GM12878 (cell line): ENCODE data around the gene TMEM167B. TPM values are rescaled to one million over a fixed set of nuclear protein-coding genes. Genes with fewer than 3 reads are reported as not detected.

Experiments used
- ATAC-seq: fragments of 200-7000 bp; cut with Tn5 transposase; 3 replicates; pipeline ENCODE4 v1.9.1; 2020; ENCODE audit warnings: mild to moderate bottlenecking, moderate library complexity
- BruUV-seq: library from RNA; stranded (reverse); fragments of 400-500 nt; replicated peaks from 2 replicates; lab custom pipeline; 2021; lab: Mats Ljungman, UMichigan
- CTCF ChIA-PET: fragments of 300-600 bp; sonication (Branson Sonifier 250); formaldehyde crosslinking; extraction: SDS; loops from one replicate; lab custom pipeline; 2021; ENCODE audit warnings: inconsistent platforms; lab: Yijun Ruan, JAX
- POLR2A ChIA-PET: fragments of 350-600 bp; formaldehyde crosslinking; extraction: SDS; loops from one replicate; lab custom pipeline; 2021; ENCODE audit warnings: inconsistent platforms; lab: Charles Lee
- RAD21 ChIA-PET: fragments of 300-600 bp; sonication (Branson Sonifier 250); formaldehyde crosslinking; loops from one replicate; lab custom pipeline; 2023; ENCODE audit warnings: antibody characterized with exemption; ENCODE audit not compliant: unreplicated experiment; lab: Charles Lee
- SMC1A ChIA-PET: fragments of 300-600 bp; sonication (Branson Sonifier 250); formaldehyde crosslinking; loops from one replicate; lab custom pipeline; 2023; ENCODE audit not compliant: unreplicated experiment, uncharacterized antibody; lab: Charles Lee
- DNase-seq: peaks from one replicate; pipeline ENCODE4 v3.0.0-alpha.2; 2011; ENCODE audit warnings: low read depth, low spot score
- FAIRE-seq: peaks from 3 replicates; lab custom pipeline; 2011; peaks lifted over from hg19 to GRCh38; lab: Jason Lieb, UNC
- H2AFZ ChIP-seq: 2 replicates; pipeline ENCODE4 v1.6.0; 2011; ENCODE audit warnings: low read depth, low read length, control low read depth; ENCODE audit not compliant: control insufficient read depth
- H3K27ac ChIP-seq: 2 replicates; pipeline ENCODE4 v1.5.1; 2011; ENCODE audit warnings: control low read depth; ENCODE audit not compliant: control insufficient read depth, insufficient read depth
- H3K27me3 ChIP-seq, 2 experiments: replicated peaks in 1 of 2; 2 replicates each; pipeline versions ENCODE4 v1.6.0 to v1.6.1; 2011; ENCODE audit warnings: low read length in 1 of 2; ENCODE audit not compliant: control insufficient read depth in 2 of 2, insufficient read depth in 2 of 2
- H3K36me3 ChIP-seq, 2 experiments: 2 replicates each; pipeline ENCODE4 v1.5.1; 2011; ENCODE audit warnings: low read length in 1 of 2; ENCODE audit not compliant: control insufficient read depth in 2 of 2, insufficient read depth in 2 of 2
- H3K4me1 ChIP-seq: 2 replicates; pipeline ENCODE4 v1.6.1; 2011; ENCODE audit warnings: mild to moderate bottlenecking, low read length, moderate library complexity, mixed read lengths; ENCODE audit not compliant: control insufficient read depth, insufficient read depth
- H3K4me2 ChIP-seq: 2 replicates; pipeline ENCODE4 v1.6.0; 2011; ENCODE audit warnings: control low read depth; ENCODE audit not compliant: control insufficient read depth, insufficient read depth
- H3K4me3 ChIP-seq: fragments of 200-600 bp; sonication (generic); 2 replicates; pipeline ENCODE4 v1.5.1; 2016
- H3K79me2 ChIP-seq: 2 replicates; pipeline ENCODE4 v1.6.0; 2011; ENCODE audit warnings: low read length; ENCODE audit not compliant: control insufficient read depth, insufficient read depth
- H3K9ac ChIP-seq: 2 replicates; pipeline ENCODE4 v1.8.0; 2011; ENCODE audit warnings: low read length, control low read depth, mixed read lengths; ENCODE audit not compliant: control insufficient read depth, insufficient read depth
- H3K9me3 ChIP-seq: replicated peaks from 3 replicates; pipeline ENCODE4 v1.5.1; 2011; ENCODE audit warnings: mild to moderate bottlenecking, low read length; ENCODE audit not compliant: control insufficient read depth, insufficient read depth
- H4K20me1 ChIP-seq: 2 replicates; pipeline ENCODE4 v1.6.0; 2011; ENCODE audit not compliant: control insufficient read depth, insufficient read depth
- BACH1 ChIP-seq: fragments of 450-650 bp; IDR thresholded peaks from 2 replicates; pipeline ENCODE4 v1.6.1; 2017; ENCODE audit warnings: mild to moderate bottlenecking, borderline replicate concordance
- FOXK2 ChIP-seq: fragments of 450-650 bp; IDR thresholded peaks from 2 replicates; pipeline ENCODE4 v1.6.1; 2017; ENCODE audit warnings: mild to moderate bottlenecking, moderate library complexity
- FOXM1 ChIP-seq: IDR thresholded peaks from 2 replicates; pipeline ENCODE4 v1.6.1; 2012; ENCODE audit warnings: low read depth, mild to moderate bottlenecking, inconsistent platforms, low read length, moderate library complexity
- MXI1 ChIP-seq: fragments of 150-350 bp; IDR thresholded peaks from 2 replicates; pipeline ENCODE4 v1.6.1; 2011; ENCODE audit warnings: low read depth, mild to moderate bottlenecking, inconsistent platforms, low read length, improper control_type of control experiment
- NBN ChIP-seq: fragments of 450-650 bp; IDR thresholded peaks from 2 replicates; pipeline ENCODE4 v1.6.1; 2016
- PML ChIP-seq: IDR thresholded peaks from 2 replicates; pipeline ENCODE4 v1.6.1; 2012; ENCODE audit warnings: low read length, inconsistent platforms
- RAD21 ChIP-seq: IDR thresholded peaks from 2 replicates; pipeline ENCODE4 v1.6.1; 2011; ENCODE audit warnings: mild to moderate bottlenecking, low read depth, low read length, moderate library complexity; ENCODE audit not compliant: insufficient read depth
- ZNF207 ChIP-seq: fragments of 450-650 bp; IDR thresholded peaks from 2 replicates; pipeline ENCODE4 v1.6.1; 2014; ENCODE audit warnings: antibody characterized with exemption, mild to moderate bottlenecking, borderline replicate concordance
- WGBS: methylation state at CpG from one replicate; pipeline ENCODE4 v1.1.6; 2016; ENCODE audit warnings: low lambda C conversion rate; ENCODE audit not compliant: insufficient replicate concordance, insufficient coverage; ENCODE audit errors: missing lambda C conversion rate; 5-methylcytosine and 5-hydroxymethylcytosine counted together
- in situ Hi-C: fragments of 300-500 bp; cut with MboI; formaldehyde crosslinking; loops from 9 replicates; pipeline ENCODE4 v1.14.3; 2018; ENCODE audit warnings: mixed read lengths
- intact Hi-C: fragments of 100-400 bp; cut with micrococcal nuclease; formaldehyde crosslinking; loops from one replicate; pipeline ENCODE4 v1.14.2; 2022; ENCODE audit not compliant: unreplicated experiment
- polyA plus RNA-seq, 11 experiments: library from polyadenylated mRNA; depleted of rRNA in 4 of 11; unstranded in 6 of 11; stranded (reverse) in 5 of 11; fragments of >200 nt; fragmentation: Nextera tagmentation in 4 of 11; fragmentation: Illumina TruSeq in 1 of 11; extraction: Ambion mirVana in 4 of 11; extraction: Trizol in 1 of 11; gene quantifications; 1 replicate in 1 of 11; 2 replicates in 10 of 11; pipeline versions ENCODE4 v1.2.1 to v1.2.3, GENCODE V29; 2011 to 2016; ENCODE audit warnings: inconsistent platforms in 2 of 11, missing spikeins in 2 of 11, low read depth in 1 of 11
- total RNA-seq, 4 experiments: library from RNA; depleted of rRNA in 3 of 4; stranded (reverse); fragments of >200 nt in 3 of 4; fragmentation: Illumina TruSeq in 1 of 4; extraction: Trizol in 1 of 4; gene quantifications; 2 replicates each; pipeline versions ENCODE4 v1.2.1 to v1.2.3, GENCODE V29; 2013 to 2021
- TF ChIP-seq, protein P1 (sequence below): IDR thresholded peaks from 2 replicates; pipeline ENCODE4 v1.6.1; 2011; ENCODE audit warnings: mild to moderate bottlenecking, low read depth, low read length, moderate library complexity; ENCODE audit not compliant: insufficient replicate concordance
- TF ChIP-seq, protein P2 (sequence below): fragments of 450-650 bp; formaldehyde crosslinking; IDR thresholded peaks from 2 replicates; pipeline ENCODE4 v1.5.0; 2022; ENCODE audit warnings: mild to moderate bottlenecking, missing genetic modification characterization
- TF ChIP-seq, protein P3 (sequence below), 3 experiments: IDR thresholded peaks in 2 of 3; conservative IDR thresholded peaks in 1 of 3; 2 replicates each; pipeline ENCODE4 v1.5.1; 2011; ENCODE audit warnings: low read depth in 3 of 3, low read length in 3 of 3, mild to moderate bottlenecking in 3 of 3, control low read depth in 2 of 3, moderate library complexity in 2 of 3, inconsistent platforms in 1 of 3, mixed read lengths in 1 of 3; ENCODE audit not compliant: control insufficient read depth in 2 of 3, insufficient read depth in 1 of 3; ENCODE audit errors: extremely low read depth in 1 of 3
- TF ChIP-seq, protein P4 (sequence below): fragments of 450-650 bp; IDR thresholded peaks from 2 replicates; pipeline ENCODE4 v1.6.1; 2014; ENCODE audit warnings: mild to moderate bottlenecking
- TF ChIP-seq, protein P5 (sequence below): IDR thresholded peaks from 2 replicates; pipeline ENCODE4 v1.6.1; 2011; ENCODE audit warnings: borderline replicate concordance, low read depth, mild to moderate bottlenecking, moderate library complexity, mixed read lengths, low read length; ENCODE audit not compliant: insufficient read depth; ENCODE audit errors: extremely low read length
- TF ChIP-seq, protein P6 (sequence below): IDR thresholded peaks from 2 replicates; pipeline ENCODE4 v1.6.1; 2011; ENCODE audit warnings: low read depth, low read length, improper control_type of control experiment, borderline replicate concordance

The TMEM167B gene
- total and polyA plus RNA-seq, 10 of the 15 experiments (the other 5 are each of a cell fraction or from before 2014, with no cell fraction given) = 15.6 to 26.1 (median 21.1) TPM

DNA sequence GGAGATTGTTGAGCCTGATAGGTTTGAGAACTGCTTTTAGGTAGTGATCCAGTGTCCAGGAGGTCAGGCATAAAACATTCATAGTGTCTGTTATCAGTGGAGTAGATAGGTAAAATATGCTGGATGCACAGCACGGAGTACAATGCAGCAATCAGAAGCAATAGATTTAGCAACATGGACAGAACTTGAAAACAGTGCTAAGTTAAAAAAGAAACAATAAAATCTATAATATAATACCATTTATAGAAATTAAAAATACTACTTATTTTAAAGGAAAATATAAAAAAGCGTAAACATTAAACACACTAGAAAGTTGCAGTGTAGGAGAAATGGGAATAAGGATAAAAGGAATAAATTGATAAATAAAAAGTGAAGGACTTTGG lies 11.3 kb upstream of the TMEM167B start:
- H3K27ac ChIP-seq = no peak overlapping the region
- ChIA-PET RAD21 (no interaction called here), CTCF (no interaction called here), SMC1A (interaction anchor here (1.6 kb wide), 1 partner anchor 31 kb away, joined by 3 read pairs; no protein-coding TSS in a partner anchor), POLR2A (no interaction called here)
- in situ Hi-C loops = no loop called here
- BruUV-seq = no TSS peak
- no peaks in the 10 kb centered on the region for H3K36me3 ChIP-seq
- DNase-seq (no peak), ATAC-seq (no peak), FAIRE-seq (no peak)
- intact Hi-C loops = no loop called here
- 98% methylated on average over 2 of the region's 2 CpGs for WGBS
- H3K9ac ChIP-seq = no peak overlapping the region
- H4K20me1 ChIP-seq = no peaks in the 10 kb centered on the region
- H2AFZ ChIP-seq = no peak overlapping the region
- H3K27me3 ChIP-seq = no peaks in the 10 kb centered on the region
- no peaks in the 10 kb centered on the region for H3K9me3 ChIP-seq
- H3K4me1 ChIP-seq = no peaks in the 10 kb centered on the region; the same call in none of the 2 replicates
- no peak overlapping the region for H3K4me3 ChIP-seq
- H3K79me2 ChIP-seq = peaks cover 14% of the 10 kb centered on the region
- no peak overlapping the region for H3K4me2 ChIP-seq
- TF ChIP-seq, protein P1, sequence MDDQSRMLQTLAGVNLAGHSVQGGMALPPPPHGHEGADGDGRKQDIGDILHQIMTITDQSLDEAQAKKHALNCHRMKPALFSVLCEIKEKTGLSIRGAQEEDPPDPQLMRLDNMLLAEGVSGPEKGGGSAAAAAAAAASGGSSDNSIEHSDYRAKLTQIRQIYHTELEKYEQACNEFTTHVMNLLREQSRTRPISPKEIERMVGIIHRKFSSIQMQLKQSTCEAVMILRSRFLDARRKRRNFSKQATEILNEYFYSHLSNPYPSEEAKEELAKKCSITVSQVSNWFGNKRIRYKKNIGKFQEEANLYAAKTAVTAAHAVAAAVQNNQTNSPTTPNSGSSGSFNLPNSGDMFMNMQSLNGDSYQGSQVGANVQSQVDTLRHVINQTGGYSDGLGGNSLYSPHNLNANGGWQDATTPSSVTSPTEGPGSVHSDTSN = no peak
- TF ChIP-seq, protein P2, sequence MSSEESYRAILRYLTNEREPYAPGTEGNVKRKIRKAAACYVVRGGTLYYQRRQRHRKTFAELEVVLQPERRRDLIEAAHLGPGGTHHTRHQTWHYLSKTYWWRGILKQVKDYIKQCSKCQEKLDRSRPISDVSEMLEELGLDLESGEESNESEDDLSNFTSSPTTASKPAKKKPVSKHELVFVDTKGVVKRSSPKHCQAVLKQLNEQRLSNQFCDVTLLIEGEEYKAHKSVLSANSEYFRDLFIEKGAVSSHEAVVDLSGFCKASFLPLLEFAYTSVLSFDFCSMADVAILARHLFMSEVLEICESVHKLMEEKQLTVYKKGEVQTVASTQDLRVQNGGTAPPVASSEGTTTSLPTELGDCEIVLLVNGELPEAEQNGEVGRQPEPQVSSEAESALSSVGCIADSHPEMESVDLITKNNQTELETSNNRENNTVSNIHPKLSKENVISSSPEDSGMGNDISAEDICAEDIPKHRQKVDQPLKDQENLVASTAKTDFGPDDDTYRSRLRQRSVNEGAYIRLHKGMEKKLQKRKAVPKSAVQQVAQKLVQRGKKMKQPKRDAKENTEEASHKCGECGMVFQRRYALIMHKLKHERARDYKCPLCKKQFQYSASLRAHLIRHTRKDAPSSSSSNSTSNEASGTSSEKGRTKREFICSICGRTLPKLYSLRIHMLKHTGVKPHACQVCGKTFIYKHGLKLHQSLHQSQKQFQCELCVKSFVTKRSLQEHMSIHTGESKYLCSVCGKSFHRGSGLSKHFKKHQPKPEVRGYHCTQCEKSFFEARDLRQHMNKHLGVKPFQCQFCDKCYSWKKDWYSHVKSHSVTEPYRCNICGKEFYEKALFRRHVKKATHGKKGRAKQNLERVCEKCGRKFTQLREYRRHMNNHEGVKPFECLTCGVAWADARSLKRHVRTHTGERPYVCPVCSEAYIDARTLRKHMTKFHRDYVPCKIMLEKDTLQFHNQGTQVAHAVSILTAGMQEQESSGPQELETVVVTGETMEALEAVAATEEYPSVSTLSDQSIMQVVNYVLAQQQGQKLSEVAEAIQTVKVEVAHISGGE (CRISPR knock-in tag) = no peak
- TF ChIP-seq BACH1 = no peak
- TF ChIP-seq, protein P3, sequence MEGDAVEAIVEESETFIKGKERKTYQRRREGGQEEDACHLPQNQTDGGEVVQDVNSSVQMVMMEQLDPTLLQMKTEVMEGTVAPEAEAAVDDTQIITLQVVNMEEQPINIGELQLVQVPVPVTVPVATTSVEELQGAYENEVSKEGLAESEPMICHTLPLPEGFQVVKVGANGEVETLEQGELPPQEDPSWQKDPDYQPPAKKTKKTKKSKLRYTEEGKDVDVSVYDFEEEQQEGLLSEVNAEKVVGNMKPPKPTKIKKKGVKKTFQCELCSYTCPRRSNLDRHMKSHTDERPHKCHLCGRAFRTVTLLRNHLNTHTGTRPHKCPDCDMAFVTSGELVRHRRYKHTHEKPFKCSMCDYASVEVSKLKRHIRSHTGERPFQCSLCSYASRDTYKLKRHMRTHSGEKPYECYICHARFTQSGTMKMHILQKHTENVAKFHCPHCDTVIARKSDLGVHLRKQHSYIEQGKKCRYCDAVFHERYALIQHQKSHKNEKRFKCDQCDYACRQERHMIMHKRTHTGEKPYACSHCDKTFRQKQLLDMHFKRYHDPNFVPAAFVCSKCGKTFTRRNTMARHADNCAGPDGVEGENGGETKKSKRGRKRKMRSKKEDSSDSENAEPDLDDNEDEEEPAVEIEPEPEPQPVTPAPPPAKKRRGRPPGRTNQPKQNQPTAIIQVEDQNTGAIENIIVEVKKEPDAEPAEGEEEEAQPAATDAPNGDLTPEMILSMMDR (IDR thresholded peaks at IDR 0.05 in 2 of 3, conservative IDR thresholded peaks at IDR 0.05 in 1 of 3; ENCODE audit: control insufficient read depth in 2 of 3, extremely low read depth in 1 of 3, insufficient read depth in 1 of 3, low read depth in 3 of 3, low read length in 3 of 3) = no peak
- TF ChIP-seq FOXK2 = no peak
- no peak for TF ChIP-seq MXI1
- TF ChIP-seq, protein P4, sequence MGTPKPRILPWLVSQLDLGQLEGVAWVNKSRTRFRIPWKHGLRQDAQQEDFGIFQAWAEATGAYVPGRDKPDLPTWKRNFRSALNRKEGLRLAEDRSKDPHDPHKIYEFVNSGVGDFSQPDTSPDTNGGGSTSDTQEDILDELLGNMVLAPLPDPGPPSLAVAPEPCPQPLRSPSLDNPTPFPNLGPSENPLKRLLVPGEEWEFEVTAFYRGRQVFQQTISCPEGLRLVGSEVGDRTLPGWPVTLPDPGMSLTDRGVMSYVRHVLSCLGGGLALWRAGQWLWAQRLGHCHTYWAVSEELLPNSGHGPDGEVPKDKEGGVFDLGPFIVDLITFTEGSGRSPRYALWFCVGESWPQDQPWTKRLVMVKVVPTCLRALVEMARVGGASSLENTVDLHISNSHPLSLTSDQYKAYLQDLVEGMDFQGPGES = no peak
- no peak for TF ChIP-seq NBN
- no peak for TF ChIP-seq ZNF207
- TF ChIP-seq PML = no peak
- TF ChIP-seq, protein P5, sequence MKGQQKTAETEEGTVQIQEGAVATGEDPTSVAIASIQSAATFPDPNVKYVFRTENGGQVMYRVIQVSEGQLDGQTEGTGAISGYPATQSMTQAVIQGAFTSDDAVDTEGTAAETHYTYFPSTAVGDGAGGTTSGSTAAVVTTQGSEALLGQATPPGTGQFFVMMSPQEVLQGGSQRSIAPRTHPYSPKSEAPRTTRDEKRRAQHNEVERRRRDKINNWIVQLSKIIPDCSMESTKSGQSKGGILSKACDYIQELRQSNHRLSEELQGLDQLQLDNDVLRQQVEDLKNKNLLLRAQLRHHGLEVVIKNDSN = no peak
- no peak for TF ChIP-seq FOXM1
- TF ChIP-seq, protein P6, sequence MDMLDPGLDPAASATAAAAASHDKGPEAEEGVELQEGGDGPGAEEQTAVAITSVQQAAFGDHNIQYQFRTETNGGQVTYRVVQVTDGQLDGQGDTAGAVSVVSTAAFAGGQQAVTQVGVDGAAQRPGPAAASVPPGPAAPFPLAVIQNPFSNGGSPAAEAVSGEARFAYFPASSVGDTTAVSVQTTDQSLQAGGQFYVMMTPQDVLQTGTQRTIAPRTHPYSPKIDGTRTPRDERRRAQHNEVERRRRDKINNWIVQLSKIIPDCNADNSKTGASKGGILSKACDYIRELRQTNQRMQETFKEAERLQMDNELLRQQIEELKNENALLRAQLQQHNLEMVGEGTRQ = no peak
- TF ChIP-seq RAD21 = no peak
